Chondrocyte (in vitro differentiated cells): ENCODE data around the gene SERINC4. TPM values are rescaled to one million over a fixed set of nuclear protein-coding genes. Genes with fewer than 3 reads are reported as not detected.
A peak's percentile ranks its signal among the peaks of the same experiment; 100 is the strongest.

Experiments used
- DNase-seq: peaks from one replicate; pipeline ENCODE4 v3.0.0; 2021; ENCODE audit warnings: mixed read lengths, low spot score
- H3K27ac Mint-ChIP-seq: one replicate; pipeline ENCODE4 v1.8.0; 2021; ENCODE audit warnings: mild to moderate bottlenecking, moderate library complexity, mixed read lengths; ENCODE audit not compliant: unreplicated experiment
- H3K27me3 Mint-ChIP-seq: 2 replicates; pipeline ENCODE4 v1.8.0; 2021; ENCODE audit warnings: low read depth, mixed read lengths
- H3K36me3 Mint-ChIP-seq: 2 replicates; pipeline ENCODE4 v1.8.0; 2021; ENCODE audit warnings: low read depth, mixed read lengths
- H3K4me1 Mint-ChIP-seq: 2 replicates; pipeline ENCODE4 v1.8.0; 2021; ENCODE audit warnings: low read depth, mild to moderate bottlenecking, mixed read lengths
- H3K4me3 Mint-ChIP-seq: one replicate; pipeline ENCODE4 v1.8.0; 2021; ENCODE audit warnings: mild to moderate bottlenecking, moderate library complexity, mixed read lengths; ENCODE audit not compliant: unreplicated experiment
- H3K9me3 Mint-ChIP-seq: 2 replicates; pipeline ENCODE4 v1.8.0; 2021; ENCODE audit warnings: low read depth, mixed read lengths
- total RNA-seq: library from RNA; stranded (reverse); gene quantifications from 3 replicates; pipeline ENCODE4 v1.2.1, GENCODE V29; 2021
- TF ChIP-seq, protein P1 (sequence below): fragments of 200-600 bp; sonication (generic); IDR thresholded peaks from 2 replicates; pipeline ENCODE4 v1.5.0; 2021; ENCODE audit warnings: antibody characterized with exemption, mild to moderate bottlenecking, moderate library complexity

SERINC4 gene
- total RNA-seq, 1 donor from 2014 or later = not detected

DNA sequence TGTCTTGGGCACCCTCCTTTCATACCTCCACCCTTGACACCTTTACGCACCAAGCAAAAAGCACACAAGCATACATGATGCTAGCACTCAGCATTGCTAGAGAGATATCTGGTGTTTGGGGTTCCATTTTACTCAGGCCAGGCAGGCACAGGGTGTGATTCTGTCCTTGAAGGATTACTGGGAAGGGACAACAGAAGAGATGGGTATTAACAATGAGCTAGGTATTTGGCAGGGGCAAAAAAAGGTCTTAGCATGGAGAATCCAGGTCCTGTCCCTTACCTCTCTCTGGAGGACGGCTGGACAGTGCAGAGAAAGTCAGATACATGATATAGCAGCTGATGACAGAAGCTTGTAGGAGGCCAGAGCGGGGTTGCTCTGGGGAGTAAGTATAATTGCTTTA lies 3.5 kb downstream of the SERINC4 start:
- H3K9me3 Mint-ChIP-seq = no peaks in the 10 kb centered on the region
- no peaks in the 10 kb centered on the region for H3K27me3 Mint-ChIP-seq
- H3K4me1 Mint-ChIP-seq = peaks cover 75% of the 10 kb centered on the region
- TF ChIP-seq, protein P1, sequence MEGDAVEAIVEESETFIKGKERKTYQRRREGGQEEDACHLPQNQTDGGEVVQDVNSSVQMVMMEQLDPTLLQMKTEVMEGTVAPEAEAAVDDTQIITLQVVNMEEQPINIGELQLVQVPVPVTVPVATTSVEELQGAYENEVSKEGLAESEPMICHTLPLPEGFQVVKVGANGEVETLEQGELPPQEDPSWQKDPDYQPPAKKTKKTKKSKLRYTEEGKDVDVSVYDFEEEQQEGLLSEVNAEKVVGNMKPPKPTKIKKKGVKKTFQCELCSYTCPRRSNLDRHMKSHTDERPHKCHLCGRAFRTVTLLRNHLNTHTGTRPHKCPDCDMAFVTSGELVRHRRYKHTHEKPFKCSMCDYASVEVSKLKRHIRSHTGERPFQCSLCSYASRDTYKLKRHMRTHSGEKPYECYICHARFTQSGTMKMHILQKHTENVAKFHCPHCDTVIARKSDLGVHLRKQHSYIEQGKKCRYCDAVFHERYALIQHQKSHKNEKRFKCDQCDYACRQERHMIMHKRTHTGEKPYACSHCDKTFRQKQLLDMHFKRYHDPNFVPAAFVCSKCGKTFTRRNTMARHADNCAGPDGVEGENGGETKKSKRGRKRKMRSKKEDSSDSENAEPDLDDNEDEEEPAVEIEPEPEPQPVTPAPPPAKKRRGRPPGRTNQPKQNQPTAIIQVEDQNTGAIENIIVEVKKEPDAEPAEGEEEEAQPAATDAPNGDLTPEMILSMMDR = no peak
- peak overlapping the region; percentile 97 for H3K27ac Mint-ChIP-seq
- H3K36me3 Mint-ChIP-seq = peaks cover 26% of the 10 kb centered on the region
- DNase-seq = no peak
- no peak overlapping the region for H3K4me3 Mint-ChIP-seq

DNA sequence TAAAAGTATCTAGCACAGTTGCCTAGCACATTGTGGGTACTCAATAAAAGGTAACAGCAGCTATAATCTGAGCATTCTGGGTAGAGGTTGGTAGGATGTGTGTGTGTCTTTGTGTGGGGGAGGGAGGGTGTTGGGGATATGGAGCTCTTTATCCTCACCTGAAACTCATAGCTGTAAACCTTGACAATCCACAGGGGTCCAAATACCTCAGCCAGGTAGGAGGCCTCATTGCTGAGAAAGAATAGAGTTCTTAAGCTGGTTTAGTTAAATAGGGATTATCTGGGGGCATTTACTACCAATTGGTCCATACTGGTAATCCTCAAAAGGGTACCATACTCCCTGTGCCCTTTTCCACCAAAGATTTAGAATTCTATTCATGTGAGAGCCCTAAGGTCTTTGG lies 4.0 kb downstream of the SERINC4 start:
- TF ChIP-seq, protein P1 = no peak
- peak overlapping the region; percentile 97 for H3K27ac Mint-ChIP-seq
- H3K4me3 Mint-ChIP-seq = peak overlapping the region; percentile 43
- DNase-seq = no peak
- H3K4me1 Mint-ChIP-seq = peaks cover 72% of the 10 kb centered on the region
- no peaks in the 10 kb centered on the region for H3K27me3 Mint-ChIP-seq
- H3K9me3 Mint-ChIP-seq = no peaks in the 10 kb centered on the region
- H3K36me3 Mint-ChIP-seq = peaks cover 25% of the 10 kb centered on the region

DNA sequence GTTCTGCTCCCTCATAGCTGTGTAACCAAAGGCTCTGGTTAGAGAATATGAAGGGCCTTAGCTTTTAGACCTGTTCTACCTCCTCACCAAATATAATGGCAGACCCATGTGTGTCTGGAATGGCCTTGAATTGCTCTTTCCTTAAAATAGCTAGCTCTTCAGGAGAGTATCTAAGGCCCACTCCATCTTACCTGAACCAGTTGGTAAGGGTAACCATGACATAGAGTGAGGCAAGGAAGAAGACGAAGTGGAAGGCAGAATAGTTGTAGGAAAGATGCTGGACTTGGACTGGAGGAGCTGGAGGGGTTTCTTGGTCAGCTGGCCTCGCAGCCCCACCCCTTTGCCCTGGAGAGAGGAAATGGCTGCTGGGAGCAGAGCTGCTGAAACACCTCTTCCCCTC lies 4.8 kb downstream of the SERINC4 start:
- DNase-seq = no peak
- Mint-ChIP-seq H3K9me3 (no peaks in the 10 kb centered on the region), H3K27ac (peak overlapping the region; percentile 97), H3K4me1 (peaks cover 66% of the 10 kb centered on the region), H3K36me3 (peaks cover 23% of the 10 kb centered on the region), H3K27me3 (no peaks in the 10 kb centered on the region), H3K4me3 (peak overlapping the region; percentile 43)
- TF ChIP-seq, protein P1 = no peak

GRCh38 chr15:43794269-43795037 lies 5.6 kb downstream of the SERINC4 start:
- H3K36me3 Mint-ChIP-seq = peaks cover 23% of the 10 kb centered on the region
- TF ChIP-seq, protein P1 = no peak
- no peaks in the 10 kb centered on the region for H3K9me3 Mint-ChIP-seq
- H3K4me3 Mint-ChIP-seq = peak overlapping the region; percentile 88
- peaks cover 59% of the 10 kb centered on the region for H3K4me1 Mint-ChIP-seq
- no peak for DNase-seq
- H3K27ac Mint-ChIP-seq = peak overlapping the region; percentile 97
- H3K27me3 Mint-ChIP-seq = no peaks in the 10 kb centered on the region

GRCh38 chr15:43793647-43794046 lies 6.4 kb downstream of the SERINC4 start:
- peak overlapping the region; percentile 88 for H3K4me3 Mint-ChIP-seq
- H3K27me3 Mint-ChIP-seq = no peaks in the 10 kb centered on the region
- H3K36me3 Mint-ChIP-seq = peaks cover 23% of the 10 kb centered on the region

More at GRCh38 chr15:43793647-43794046, 6.4 kb downstream of the SERINC4 start:
- H3K27ac Mint-ChIP-seq = peak overlapping the region; percentile 97
- no peak for DNase-seq
- H3K4me1 Mint-ChIP-seq = peaks cover 57% of the 10 kb centered on the region
- no peaks in the 10 kb centered on the region for H3K9me3 Mint-ChIP-seq
- TF ChIP-seq, protein P1 = no peak
